ENCODE data around the gene ORM2. TPM values are rescaled to one million over a fixed set of nuclear protein-coding genes. Genes with fewer than 3 reads are reported as not detected.

The ORM2 gene
- total RNA-seq, 1 experiment from 2014 or later: 46.0 TPM

DNA sequence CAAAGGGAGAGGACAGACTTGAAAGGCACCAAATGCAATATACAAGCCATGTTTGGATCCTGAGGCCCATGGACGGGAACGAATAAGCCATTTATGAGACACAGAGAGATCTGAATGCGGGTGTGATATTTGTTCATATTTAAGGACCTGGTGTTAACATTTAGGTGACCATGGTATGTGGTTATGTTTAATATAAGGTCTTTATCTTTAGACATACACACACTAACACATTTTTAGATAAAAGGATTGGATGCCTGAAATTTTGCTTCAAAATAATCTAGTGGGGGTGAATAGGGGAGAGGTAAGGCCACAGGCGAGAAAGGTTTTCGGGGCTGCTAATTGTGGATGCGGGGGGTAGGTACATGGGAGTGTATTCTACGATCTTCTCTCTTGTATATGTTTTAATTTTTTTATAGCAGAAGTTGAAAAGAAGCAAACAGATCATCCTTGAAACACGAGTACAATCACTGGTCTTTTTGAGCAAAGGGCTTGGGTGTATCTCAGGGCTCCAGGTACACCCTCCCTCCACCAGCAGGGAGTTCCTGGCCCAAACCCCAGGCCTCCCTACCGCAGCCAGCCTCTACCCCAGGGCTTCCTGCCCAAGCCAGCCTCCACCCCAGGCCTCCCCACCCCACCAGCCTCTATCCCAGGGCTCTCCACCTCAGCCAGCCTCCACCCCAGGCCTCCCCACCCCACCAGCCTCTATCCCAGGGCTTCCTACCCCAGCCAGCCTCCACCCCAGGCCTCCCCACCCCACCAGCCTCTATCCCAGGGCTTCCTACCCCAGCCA lies 45.9 kb downstream of the ORM2 start:
- H3K27me3 Mint-ChIP-seq (ENCODE audit: insufficient read depth, unreplicated experiment): no peaks in the 10 kb centered on the region
- no peak overlapping the region for H3K27ac Mint-ChIP-seq (ENCODE audit: unreplicated experiment)

DNA sequence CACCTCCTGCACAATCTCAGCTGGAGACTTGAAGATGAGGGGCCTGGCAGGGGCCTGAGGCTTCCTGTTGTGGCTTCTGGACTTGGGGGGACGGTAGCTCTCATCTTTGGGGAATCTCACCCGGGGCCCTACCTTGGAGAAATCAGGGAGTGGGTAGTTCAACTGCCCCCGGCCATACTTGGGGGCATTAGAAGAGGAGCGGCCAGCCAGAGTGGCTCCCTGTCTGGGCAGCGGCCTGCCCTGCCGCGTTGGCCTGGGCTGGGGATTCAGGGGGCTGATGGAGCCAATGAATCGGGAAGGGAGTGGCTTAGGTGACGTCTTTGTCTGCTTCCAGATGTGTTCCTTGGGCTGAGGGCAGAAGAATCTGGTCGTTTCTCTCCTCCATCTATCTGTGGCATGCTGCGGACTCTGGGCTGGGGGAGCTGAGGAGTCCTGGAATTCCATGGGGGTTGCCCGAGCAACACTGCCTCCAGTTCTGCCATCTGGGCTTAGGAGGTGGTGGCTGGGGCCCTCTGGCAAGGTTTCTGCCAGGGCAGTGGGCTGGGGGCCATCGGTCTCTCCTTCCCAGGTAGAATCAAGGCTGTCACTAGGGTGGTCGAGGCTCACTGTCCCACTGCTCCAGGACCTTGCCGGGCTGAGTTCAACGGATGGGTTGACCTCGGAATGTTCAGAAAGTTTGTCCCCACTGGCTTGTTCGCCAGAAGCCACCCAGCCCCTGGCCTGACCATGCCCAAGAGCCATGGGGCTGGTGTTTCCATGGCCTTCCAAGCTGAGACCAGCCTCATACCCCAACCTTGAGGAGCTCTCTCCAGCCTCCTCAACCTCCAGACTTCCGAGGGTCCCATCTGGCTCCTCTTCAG lies 47.1 kb downstream of the ORM2 start:
- Mint-ChIP-seq H3K4me1 (ENCODE audit: low read depth, unreplicated experiment) (no peaks in the 10 kb centered on the region), H3K9me3 (ENCODE audit: unreplicated experiment) (no peaks in the 10 kb centered on the region), H3K27ac (ENCODE audit: unreplicated experiment) (no peak overlapping the region), H3K27me3 (ENCODE audit: insufficient read depth, unreplicated experiment) (no peaks in the 10 kb centered on the region), H3K36me3 (ENCODE audit: insufficient read depth, unreplicated experiment) (peaks cover 6% of the 10 kb centered on the region), H3K4me3 (ENCODE audit: unreplicated experiment) (no peak overlapping the region)
- DNase-seq: no peak
- H3K4me1 ChIP-seq: no peaks in the 10 kb centered on the region
- POLR2A ChIA-PET: no interaction called here
- no peak overlapping the region for H3K4me3 ChIP-seq (ENCODE audit: low read depth, low read length)
- CTCF ChIA-PET: no interaction called here
- TF ChIP-seq, protein P1, sequence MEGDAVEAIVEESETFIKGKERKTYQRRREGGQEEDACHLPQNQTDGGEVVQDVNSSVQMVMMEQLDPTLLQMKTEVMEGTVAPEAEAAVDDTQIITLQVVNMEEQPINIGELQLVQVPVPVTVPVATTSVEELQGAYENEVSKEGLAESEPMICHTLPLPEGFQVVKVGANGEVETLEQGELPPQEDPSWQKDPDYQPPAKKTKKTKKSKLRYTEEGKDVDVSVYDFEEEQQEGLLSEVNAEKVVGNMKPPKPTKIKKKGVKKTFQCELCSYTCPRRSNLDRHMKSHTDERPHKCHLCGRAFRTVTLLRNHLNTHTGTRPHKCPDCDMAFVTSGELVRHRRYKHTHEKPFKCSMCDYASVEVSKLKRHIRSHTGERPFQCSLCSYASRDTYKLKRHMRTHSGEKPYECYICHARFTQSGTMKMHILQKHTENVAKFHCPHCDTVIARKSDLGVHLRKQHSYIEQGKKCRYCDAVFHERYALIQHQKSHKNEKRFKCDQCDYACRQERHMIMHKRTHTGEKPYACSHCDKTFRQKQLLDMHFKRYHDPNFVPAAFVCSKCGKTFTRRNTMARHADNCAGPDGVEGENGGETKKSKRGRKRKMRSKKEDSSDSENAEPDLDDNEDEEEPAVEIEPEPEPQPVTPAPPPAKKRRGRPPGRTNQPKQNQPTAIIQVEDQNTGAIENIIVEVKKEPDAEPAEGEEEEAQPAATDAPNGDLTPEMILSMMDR (IDR thresholded peaks at IDR 0.05; ENCODE audit: insufficient read depth in 1 of 2, low read depth in 1 of 2, low read length in 1 of 2, severe bottlenecking in 1 of 2, unreplicated experiment in 1 of 2): no peak
- no peaks in the 10 kb centered on the region for H3K9me3 ChIP-seq
- intact Hi-C loops (cut with micrococcal nuclease; ENCODE audit: unreplicated experiment): no loop called here
- H3K36me3 ChIP-seq (ENCODE audit: control insufficient read depth, insufficient read depth, low read length): no peaks in the 10 kb centered on the region
- H3K27me3 ChIP-seq (replicated peaks; ENCODE audit: control insufficient read depth, insufficient read depth, low read length): no peaks in the 10 kb centered on the region
- BruUV-seq (replicated peaks): TSS peak; percentile 59

More for the DNA sequence above, 45.9 kb downstream of the ORM2 start:
- Histone ChIP-seq H3K27me3 (replicated peaks; ENCODE audit: control insufficient read depth, insufficient read depth, low read length) (no peaks in the 10 kb centered on the region), H3K4me1 (no peaks in the 10 kb centered on the region), H3K36me3 (ENCODE audit: control insufficient read depth, insufficient read depth, low read length) (no peaks in the 10 kb centered on the region), H3K9me3 (no peaks in the 10 kb centered on the region), H3K4me3 (ENCODE audit: low read depth, low read length) (no peak overlapping the region)
- Mint-ChIP-seq H3K36me3 (ENCODE audit: insufficient read depth, unreplicated experiment) (no peaks in the 10 kb centered on the region), H3K4me3 (ENCODE audit: unreplicated experiment) (no peak overlapping the region), H3K4me1 (ENCODE audit: low read depth, unreplicated experiment) (no peaks in the 10 kb centered on the region), H3K9me3 (ENCODE audit: unreplicated experiment) (no peaks in the 10 kb centered on the region)
- BruUV-seq (replicated peaks): no TSS peak
- no peak for DNase-seq
- CTCF ChIA-PET: no interaction called here
- POLR2A ChIA-PET: no interaction called here
- TF ChIP-seq, protein P1 (IDR thresholded peaks at IDR 0.05; ENCODE audit: insufficient read depth in 1 of 2, low read depth in 1 of 2, low read length in 1 of 2, severe bottlenecking in 1 of 2, unreplicated experiment in 1 of 2): no peak
- intact Hi-C loops (cut with micrococcal nuclease; ENCODE audit: unreplicated experiment): no loop called here

DNA sequence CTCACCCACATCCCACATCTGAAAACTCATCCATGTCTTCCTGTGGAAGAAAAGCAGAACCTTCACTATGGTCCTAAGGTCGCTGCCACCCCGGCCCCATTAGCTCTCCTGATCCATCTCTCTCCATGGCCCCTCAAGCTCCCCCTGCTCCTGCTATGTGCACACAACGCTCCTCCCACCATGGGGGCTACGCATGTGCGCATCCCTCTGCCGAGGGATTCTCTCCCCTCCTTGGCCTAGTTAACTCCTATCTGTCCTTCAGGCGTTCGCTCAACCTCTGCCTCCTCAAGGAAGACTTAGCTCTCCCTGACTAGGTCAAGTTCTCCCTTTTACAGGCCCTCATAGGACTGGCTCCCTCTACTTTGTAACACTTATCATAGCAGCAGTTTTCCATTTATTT lies 48.3 kb downstream of the ORM2 start:
- Mint-ChIP-seq H3K27me3 (ENCODE audit: insufficient read depth, unreplicated experiment) (no peaks in the 10 kb centered on the region), H3K4me3 (ENCODE audit: unreplicated experiment) (no peak overlapping the region), H3K36me3 (ENCODE audit: insufficient read depth, unreplicated experiment) (peaks cover 6% of the 10 kb centered on the region), H3K27ac (ENCODE audit: unreplicated experiment) (no peak overlapping the region), H3K9me3 (ENCODE audit: unreplicated experiment) (no peaks in the 10 kb centered on the region), H3K4me1 (ENCODE audit: low read depth, unreplicated experiment) (no peaks in the 10 kb centered on the region)
- H3K27me3 ChIP-seq (replicated peaks; ENCODE audit: control insufficient read depth, insufficient read depth, low read length): no peaks in the 10 kb centered on the region
- no peaks in the 10 kb centered on the region for H3K36me3 ChIP-seq (ENCODE audit: control insufficient read depth, insufficient read depth, low read length)
- no peaks in the 10 kb centered on the region for H3K4me1 ChIP-seq
- no peak overlapping the region for H3K4me3 ChIP-seq (ENCODE audit: low read depth, low read length)
- no peaks in the 10 kb centered on the region for H3K9me3 ChIP-seq
- TF ChIP-seq, protein P1 (IDR thresholded peaks at IDR 0.05; ENCODE audit: insufficient read depth in 1 of 2, low read depth in 1 of 2, low read length in 1 of 2, severe bottlenecking in 1 of 2, unreplicated experiment in 1 of 2): no peak
- ChIA-PET CTCF (no interaction called here), POLR2A (no interaction called here)
- DNase-seq: no peak
- BruUV-seq (replicated peaks): no TSS peak
- intact Hi-C loops (cut with micrococcal nuclease; ENCODE audit: unreplicated experiment): no loop called here

Data from Caco-2 (cell line).